IMR-90 (cell line): ENCODE results near the gene CBR1.

Experiments
- CEBPB ChIP-seq: IDR thresholded peaks from 2 replicates; pipeline ENCODE4 v1.6.1; 2012; ENCODE audit warnings: low read depth, low read length, improper control_type of control experiment
- CTCF ChIP-seq: conservative IDR thresholded peaks from 2 replicates; pipeline ENCODE4 v1.5.1; 2012; ENCODE audit warnings: mild to moderate bottlenecking, low read depth, low read length, improper control_type of control experiment
- MAFK ChIP-seq: IDR thresholded peaks from 2 replicates; pipeline ENCODE4 v1.6.1; 2012; ENCODE audit warnings: low read depth, low read length, improper control_type of control experiment

DNA sequence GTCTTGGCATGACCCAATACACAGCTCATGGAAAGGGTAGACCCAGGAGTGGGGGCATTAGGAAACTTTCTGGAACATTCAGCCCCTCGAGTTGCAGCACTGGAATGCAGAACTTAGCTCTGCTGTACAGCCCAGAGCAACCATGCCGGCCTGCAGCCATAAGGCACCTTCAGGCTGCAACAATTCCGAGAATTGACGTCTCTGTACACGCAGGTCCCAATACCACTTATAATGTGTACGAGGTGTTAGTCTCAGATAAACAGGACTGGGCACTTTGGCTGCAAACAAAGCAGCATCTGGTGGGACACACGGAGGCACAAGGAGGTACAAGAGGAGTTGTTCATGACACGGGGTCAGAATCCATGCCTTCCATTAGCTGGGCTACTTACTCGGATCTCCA, 7.9 kb downstream of the CBR1 start:
- TF ChIP-seq CTCF (no peak), MAFK (no peak), CEBPB (no peak)
